HG02981 (cell line): ENCODE results near the gene EHMT1.

ENCODE experiments used
- ATAC-seq: cut with Tn5 transposase; IDR thresholded peaks from one replicate; pipeline ENCODE4 v1.9.1; 2021; ENCODE audit warnings: mild to moderate bottlenecking, moderate library complexity; ENCODE audit not compliant: unreplicated experiment

EHMT1 gene

DNA sequence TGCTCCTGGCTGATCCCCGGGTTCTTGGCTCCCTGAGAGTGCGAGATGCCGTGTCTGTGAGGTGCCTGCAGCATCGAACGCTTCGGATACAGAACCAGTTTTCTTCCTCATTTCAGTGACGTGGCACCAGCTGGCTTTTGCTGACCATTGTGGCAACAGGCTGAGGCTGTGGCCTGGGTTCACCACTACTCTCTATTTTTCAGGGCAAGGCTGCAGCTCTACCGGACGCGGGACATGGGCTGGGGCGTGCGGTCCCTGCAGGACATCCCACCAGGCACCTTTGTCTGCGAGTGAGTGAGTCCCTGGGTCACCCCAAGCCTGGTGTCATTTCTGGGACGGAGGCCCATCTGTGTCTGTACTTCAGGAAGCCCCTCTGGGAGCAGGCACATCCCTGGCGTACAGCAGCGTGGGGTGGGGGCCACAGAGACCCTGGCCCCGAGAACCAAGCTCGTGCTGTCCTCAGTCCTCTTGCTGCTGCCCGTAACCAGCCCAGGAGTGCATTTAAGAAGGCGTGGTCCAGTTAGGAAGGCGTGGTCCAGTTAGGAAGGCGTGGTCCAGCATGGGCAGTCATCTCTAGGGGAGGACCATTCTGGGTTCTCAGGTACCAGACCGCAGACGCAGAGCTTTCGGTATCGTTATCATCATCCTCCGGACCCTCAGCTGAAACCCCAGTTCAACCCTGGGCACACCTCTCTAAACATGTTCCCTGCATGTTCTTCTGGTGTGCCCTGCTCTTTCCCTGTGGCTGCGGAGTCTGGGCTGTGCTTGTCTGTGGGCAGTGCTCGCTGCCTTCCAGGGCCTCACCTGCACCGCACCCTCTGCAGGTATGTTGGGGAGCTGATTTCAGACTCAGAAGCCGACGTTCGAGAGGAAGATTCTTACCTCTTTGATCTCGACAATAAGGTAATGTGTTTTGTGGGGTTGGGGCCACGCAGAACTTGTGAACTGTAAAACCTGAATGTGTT is 198.7 kb downstream of the EHMT1 start:
- ATAC-seq, result no peak

DNA sequence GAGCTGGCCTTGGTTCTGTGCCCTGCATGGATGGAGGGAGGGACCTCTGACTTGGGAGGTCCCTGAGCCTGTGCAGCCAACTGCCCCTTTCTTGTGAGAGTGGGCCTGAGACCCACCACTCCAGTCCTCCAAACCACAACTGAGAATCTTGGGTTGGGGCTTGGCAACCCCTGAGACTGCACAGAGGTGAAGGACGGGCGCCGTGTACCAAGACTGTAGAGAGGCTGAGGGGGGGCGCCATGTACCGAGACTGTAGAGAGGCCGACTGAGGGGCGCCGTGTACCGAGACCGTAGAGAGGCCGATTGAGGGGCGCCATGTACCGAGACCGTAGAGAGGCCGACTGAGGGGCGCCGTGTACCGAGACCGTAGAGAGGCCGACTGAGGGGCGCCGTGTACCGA is 199.5 kb downstream of the EHMT1 start:
- no peak for ATAC-seq

DNA sequence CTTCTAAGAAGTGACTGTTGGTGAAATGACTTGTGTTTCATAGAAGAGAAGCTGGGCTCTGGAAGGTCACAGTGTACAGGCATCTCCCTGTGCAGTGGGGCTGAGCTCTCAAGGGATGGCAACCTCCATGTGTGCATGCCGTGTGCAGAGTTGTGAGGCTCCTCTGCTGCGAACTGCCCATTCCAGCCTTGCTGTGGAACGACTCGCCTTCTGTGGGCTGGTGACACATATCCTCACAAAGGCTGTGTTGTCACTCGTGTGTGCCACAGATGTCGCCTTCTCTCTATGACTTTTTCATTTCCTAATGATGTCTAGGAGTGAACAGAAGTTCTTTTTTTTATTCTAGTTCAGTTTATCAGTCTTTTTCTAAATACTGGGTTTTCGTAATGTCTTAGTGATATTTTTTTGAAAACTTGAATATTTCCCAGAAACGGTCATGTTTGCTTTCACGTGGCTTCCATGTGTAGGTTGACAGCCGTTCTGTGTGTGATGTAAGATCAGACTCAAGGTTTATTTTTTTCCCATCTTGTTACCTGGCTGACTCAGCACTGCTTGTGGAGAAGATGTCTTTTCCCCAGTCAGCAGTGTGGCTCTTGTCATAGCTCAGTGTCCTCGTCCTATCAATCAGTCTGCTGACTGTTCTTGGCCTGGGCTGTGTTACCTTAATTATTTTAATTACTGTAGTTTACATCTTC is 201.5 kb downstream of the EHMT1 start:
- no peak for ATAC-seq

DNA sequence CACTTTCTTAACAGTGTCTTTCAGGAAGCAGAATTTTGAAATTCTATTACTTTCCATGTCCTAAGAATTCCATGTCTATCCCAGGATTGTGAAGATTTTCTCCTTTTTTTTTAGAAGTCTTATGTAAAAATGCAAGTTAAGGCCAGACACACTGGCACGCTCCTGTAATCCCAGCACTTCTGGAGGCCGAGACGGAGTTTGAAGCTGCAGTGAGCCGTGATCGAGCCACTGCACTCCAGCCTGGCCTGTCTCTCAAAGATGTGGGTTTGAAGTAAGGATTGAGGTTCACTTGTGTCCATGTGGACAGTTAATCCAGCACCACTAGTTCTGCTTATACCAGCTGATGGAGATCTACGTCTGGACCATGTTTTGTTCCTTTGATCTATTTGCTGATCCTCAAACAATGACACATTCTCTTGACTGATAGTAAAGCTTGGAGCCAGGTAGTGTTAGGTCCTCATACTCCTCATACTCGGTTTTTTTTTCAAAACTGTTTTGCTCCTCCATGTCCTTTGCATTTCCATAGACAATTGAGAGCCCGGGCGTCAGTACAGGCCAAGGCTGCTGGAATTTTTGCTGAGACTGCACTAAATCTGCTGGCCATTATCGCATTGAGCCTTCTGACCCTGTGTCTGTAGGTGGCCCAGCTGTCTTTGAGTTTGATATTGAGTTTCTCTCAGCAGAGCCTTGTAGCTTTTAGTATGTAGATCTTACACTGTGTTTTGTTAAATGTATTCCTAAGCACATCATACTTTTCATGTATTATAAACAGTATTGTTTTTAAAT is 205.4 kb downstream of the EHMT1 start:
- no peak for ATAC-seq

DNA sequence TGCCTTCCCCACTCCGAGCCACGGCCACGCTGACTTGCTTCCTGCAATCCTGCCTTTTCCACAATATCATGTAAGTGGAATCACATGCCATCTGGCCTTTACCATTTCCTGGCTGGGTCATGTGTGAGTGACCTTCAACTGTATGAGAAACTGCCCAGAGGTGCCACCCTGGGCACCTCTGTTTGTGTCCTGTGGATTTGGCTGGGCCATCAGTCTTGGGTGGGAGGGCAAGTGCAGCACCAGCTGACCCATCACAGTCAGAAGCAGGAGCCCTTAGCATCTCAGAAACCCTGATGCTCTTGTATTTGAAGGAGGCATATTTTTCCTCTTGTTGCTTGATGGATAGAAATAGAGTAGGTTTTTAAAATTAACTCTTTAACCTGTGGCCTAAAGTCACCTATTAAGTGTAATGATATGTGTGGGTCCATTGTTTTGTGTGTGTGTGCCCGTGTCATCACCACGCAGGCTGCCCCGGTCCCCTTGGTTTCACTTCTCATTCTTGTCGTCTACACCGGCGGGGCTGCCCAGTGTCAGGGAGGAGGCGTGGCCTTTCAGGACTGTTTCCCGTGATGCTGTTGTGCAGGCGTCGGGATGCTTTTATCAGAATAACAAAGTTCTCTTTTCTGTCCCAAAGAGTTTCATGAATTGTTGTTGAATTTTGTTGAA is 206.7 kb downstream of the EHMT1 start:
- ATAC-seq, result no peak

DNA sequence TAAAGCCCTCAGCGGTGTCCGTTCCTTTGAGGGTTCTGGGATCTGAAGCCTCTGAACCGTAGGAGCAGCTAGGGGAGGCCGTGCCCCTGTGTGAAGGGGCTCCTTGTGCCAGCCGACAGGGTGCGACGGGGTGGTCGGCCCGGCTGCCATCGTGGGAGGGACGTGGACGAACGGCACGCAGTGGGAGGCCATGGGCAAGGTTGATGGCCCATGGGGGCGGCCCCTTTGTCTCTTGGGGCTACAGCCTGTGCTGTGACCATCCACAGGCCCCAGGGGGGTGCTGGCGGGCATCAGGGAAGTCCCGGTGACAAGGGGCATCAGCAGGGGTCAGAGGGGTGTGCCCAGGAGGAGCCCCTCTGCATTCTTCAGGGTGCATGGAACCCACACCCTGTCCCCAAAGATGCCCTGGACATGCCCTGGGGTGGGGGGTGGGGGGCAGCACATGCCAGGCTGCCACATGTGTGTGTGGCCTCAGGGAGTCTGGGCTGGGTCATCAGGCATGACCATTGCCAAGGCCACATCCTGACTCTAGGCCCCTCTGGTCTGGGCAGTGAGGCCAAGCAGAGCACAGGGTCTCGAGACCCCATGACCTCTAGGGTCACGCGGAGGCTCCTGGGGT is 209.2 kb downstream of the EHMT1 start:
- no peak for ATAC-seq

DNA sequence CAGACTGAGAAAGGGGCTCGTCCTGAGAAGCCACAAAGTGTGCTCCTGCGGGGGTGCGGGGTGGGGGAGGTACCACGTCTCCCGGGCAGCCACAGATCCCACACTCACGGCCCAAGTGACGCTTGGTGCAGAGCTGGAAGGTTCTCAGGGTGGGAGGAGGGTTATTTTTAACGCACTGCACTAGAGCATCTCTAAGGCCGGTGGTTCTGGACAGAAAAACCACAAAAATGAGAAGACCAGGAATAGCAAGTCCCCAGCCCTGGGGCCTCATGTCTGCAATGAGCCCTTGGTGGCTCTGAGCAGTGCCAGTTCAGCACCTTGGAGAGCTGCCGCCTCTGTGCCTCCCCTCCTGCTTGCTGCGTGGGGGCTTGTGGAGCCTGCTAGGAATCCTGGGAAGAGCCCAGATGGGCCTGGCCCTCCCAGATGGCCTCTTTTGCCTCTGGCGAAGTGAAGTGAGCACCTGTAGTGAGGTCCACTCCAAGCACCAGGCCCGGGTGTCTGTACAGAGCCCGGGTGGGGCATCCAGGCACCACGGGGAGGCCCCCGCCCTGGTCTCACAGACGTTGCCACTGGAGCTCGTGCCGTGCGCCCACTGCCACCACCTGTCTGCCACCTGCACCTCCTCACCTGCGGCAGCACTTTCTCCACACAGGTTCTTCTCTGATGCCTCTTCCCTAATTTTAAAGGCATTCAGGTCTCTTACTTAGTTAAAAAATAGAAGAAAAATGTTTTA is 209.9 kb downstream of the EHMT1 start:
- ATAC-seq, result no peak

DNA sequence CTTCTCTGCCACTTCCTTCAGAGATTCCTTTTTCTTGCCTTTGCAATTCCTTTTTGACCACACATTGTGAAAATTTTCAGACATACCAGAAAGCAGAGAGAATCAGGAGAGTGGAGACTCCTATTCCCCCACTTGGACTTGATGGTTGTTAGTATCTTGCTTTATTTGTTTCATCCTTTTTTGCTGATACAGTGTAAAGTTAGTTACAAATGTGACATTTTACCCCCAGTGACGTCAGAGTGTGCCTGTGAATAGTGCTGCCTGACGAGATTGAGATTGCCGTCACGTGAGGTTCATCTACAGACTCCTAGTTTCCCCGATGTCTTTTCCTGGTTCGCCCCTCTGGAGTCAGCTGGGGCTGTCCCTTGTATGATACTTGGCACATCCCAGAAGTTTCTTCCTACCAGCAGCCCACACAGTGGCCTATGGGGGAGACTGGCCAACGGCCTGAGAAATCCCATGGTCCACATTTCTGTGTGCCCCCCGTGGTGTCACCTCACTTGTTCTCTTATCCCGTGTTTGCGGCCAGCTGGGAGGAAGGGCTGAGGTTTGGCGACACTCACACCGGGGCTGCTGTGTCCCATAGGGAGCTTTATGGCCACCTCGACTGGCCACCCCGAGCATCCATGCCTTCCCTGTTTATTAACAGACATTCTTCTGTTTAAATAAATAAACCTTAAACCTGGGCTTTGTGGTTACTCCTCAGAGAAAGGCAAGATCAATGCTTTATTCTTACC is 210.6 kb downstream of the EHMT1 start:
- no peak for ATAC-seq

DNA sequence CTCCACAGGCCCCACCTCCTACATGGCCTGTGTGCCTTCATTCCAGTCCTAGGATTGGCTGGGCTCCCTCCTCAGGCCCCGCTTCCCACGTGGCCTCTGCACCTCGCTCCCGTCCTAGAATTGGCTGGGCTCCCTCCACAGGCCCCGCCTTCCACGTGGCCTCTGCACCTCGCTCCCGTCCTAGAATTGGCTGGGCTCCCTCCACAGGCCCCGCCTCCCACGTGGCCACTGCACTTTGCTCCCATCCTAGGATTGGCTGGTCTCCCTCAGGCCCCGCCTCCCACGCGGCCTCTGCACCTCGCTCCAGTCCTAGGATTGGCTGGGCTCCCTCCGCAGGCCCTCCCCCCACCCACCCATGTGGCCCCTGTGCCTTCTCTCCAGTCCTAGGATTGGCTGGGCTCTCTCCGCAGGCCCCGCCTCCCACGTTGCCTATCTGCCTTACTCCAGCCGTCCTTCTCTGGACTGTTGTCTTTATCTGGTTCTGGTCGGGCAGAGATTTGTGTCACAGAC is 213.4 kb downstream of the EHMT1 start:
- ATAC-seq, result no peak

DNA sequence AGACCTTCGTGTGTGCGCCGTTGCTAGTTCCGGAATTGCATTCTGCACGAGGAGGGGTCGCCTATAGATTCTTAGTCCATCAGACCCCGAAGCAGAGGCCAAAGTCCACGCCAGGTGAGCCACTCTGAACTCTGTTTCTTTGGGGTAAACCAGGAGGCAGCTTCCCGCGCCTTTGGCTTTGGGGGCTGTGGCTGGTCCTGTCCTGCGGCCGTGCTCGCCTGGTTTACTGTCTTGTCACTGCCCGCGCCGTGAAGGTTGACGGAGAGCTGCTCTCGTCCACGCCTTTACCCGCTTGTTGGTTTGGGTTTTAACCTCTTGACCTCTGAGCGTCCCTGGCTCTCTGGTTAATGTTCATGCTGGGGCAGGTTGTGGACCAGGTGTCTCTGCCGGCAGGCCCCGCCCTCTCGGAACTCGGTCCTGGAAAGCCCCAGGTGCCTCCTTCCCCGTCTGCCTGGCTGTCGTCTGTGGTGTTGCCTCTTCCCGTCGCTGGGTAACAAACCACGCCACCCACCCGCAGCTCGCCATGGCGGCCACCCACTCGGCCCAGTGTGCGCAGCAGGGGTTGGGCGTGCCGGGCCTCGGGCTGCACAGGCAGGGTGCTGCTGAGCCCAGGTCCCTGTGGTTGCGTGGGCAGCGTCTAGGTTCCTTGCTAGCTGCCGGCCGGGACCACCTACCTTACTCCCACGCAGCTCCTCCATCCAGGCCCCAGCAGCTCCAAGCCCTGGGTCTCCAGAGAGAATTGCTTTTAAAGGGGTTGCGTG is 214.2 kb downstream of the EHMT1 start:
- no peak for ATAC-seq

DNA sequence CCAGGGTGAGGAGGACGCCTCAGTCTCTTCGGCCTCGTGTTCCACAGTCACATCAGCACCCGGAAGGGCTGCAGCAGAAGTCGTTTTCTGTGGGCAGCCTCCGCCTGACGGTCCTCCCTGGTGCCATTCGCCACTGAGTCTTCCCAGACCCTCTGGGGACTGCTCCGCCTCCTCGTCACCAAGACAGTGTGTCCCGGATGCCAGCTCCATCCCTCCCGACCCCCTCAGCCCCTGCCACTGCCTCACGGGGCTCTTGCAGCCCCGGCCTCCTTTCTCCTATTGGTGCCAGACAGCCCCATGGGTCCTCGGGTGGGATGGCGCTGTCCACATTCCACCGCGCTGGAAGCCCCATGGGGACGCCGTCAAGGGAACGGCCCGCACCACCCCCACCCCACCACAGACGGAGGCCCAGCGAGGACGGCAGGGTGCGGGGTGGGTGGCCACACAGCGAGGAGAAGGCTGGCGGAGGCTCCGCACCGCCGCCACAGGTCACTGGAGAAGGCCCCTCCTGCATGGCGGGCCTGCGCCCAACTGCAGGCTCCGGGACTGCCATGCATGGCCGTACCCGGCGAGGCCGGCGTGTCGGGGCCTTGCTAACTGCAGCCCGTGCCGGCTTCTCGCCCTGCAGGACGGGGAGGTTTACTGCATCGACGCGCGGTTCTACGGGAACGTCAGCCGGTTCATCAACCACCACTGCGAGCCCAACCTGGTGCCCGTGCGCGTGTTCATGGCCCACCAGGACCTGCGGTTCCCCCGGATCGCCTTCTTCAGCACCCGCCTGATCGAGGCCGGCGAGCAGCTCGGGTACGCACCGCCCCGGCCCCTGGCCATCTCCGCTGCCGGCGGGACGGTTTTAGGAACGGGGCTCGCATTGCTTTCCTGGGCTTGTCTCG is 215.2 kb downstream of the EHMT1 start:
- ATAC-seq, result no peak

DNA sequence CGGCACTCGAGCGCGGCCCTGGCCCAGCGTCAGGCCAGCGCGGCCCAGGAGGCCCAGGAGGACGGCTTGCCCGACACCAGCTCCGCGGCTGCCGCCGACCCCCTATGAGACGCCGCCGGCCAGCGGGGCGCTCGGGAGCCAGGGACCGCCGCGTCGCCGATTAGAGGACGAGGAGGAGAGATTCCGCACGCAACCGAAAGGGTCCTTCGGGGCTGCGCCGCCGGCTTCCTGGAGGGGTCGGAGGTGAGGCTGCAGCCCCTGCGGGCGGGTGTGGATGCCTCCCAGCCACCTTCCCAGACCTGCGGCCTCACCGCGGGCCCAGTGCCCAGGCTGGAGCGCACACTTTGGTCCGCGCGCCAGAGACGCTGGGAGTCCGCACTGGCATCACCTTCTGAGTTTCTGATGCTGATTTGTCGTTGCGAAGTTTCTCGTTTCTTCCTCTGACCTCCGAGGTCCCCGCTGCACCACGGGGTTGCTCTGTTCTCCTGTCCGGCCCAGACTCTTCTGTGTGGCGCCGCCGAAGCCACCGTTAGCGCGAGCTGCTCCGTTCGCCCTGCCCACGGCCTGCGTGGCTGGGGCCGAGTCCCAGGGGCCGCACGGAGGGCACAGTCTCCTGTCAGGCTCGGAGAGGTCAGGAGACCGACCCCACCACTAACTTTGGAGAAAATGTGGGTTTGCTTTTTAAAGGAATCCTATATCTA is 216.2 kb downstream of the EHMT1 start:
- ATAC-seq, result no peak

DNA sequence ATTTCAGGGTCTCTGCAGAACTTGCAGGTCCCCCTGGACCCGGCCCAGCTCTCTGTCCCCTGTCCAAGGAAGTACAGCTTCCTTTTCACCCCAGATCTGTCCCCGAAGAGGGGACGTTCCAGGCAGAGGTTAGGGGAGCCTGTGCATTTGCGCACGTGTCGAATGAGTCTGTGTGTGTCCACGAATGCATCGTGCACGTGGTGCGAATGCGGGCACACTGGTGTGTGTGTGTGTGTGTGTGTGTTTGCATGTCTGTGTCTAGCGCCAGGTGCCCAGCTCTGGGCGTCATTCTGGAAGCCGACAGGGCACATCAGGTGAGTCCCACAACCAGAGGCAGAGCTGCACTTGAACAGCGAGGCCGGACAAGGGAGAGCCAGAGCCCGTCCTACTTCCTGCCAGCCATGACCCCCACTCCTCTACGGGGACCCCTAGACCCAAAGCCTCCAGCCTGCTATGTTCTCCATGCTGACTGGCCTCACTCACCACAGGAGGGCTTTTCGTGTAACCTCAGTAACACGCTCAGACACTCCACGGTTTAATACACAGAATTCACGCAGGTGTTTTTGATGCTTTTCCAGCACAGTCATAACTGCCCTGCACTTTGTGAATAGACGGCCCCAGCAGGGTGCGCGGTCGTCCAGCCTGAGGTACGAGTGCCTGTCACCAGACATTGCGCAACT is 217.5 kb downstream of the EHMT1 start:
- no peak for ATAC-seq

DNA sequence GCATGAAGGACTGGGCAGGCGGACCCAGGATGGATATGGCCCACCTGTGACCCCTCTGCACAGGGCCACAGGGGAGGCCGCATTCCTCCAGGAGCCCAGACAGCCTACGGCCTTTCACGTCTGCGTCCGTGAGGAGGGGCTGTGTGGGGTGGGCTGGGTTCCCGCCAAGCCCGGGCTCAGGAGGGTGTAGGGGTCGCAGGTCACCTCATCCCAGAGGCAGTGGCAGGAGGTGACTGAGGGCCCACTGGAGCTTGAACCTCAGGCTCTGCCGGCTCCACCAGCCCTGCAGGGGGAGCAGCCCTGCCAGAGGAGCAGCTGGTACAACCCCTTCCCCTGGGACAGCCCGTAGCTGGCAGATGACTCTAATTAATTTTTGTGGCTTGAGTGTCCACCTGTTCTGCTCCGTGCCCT is 218.0 kb downstream of the EHMT1 start:
- no peak for ATAC-seq

DNA sequence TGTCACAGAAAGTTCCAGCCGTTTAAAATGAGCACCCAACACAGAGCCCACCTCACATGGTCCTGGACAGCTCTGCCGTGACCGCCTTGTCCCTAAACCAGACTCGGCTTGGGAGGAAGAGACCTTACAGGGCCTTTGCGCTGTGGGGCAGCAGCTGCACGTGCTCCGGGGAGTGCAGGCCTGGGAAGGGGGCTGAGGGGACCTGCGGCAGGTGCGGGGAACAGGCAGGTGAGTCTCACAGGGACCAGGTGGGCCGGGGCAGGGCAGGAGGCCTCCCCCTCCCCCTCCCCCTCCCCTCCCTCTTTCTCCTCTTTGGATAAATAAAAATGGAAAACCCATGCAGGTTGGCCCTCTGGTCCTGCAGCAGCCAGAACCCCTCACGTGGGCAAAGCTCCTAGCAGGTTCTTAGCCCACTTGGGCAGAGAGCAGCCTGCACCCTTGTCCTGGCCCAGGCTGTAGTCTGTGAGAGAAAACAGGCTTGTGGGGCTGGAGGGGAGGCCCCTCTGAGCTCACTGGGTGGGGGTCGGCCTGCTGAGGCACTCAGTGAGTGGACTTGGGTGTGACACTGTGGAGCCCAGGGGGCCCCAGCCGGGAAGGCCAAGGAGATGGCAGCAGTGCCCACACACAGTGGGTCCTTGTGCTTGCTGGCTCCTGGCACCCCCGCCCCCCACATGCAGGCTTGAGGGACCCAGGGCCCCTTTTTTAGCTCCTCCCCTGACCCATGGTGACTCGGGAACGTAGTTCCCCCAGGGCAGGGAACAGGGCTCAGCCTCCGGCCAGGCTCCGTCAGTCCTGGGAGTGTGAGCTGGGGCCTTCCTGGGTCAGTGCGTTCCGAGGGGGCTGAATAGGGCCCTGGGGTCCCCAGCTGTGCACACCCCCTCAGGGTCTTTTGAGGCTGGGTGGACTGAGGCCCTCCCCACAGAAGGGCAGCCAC is 218.8 kb downstream of the EHMT1 start:
- no peak for ATAC-seq
